ENCODE data around the gene ATPAF1.

ATPAF1 gene

DNA sequence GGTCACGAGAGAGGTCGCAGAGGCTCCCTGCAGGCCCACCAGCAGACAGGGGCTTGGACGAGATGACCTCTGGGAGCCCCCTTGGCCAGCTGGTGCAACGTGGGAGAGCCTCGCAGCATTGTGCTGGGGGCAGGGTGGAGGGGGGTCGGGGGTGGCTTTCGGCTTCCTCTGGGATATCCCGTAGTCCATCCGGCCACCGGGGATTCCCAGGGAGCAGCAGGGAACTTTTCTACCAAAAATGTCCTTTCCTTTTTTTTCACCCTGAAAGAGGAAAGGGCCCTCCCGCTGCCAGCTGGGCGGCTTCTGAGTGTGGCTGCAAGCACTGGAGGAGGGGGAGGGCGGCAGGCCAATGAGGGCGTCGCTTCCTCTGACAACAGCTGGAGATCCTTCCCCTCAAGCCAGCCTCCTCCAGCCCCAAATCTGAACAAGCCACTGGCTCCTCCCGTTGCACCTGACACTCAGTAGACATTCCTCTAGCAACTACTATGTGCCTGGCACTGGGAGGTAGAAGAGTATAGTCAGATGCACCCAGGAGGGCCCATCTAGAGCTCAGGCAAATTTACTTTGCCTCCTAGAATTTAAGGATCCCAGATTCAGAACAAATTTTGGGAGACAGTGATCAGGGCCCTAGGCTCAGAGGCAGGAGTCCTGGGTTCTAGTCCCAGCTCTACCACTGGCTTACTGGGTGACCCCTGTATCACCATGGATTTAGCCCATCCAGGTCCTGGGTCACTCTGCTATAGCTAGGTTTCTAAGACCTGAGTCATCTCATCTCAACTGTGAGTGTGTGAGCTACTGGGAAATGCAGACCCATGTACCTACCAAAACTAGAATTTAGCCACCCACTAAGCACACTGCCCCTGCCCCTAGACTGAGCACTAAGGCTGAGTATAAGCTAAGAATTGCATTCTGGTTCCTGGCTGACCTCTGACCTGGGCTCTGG lies 54.2 kb downstream of the ATPAF1 start:
- DNase-seq: peak; percentile 54

DNA sequence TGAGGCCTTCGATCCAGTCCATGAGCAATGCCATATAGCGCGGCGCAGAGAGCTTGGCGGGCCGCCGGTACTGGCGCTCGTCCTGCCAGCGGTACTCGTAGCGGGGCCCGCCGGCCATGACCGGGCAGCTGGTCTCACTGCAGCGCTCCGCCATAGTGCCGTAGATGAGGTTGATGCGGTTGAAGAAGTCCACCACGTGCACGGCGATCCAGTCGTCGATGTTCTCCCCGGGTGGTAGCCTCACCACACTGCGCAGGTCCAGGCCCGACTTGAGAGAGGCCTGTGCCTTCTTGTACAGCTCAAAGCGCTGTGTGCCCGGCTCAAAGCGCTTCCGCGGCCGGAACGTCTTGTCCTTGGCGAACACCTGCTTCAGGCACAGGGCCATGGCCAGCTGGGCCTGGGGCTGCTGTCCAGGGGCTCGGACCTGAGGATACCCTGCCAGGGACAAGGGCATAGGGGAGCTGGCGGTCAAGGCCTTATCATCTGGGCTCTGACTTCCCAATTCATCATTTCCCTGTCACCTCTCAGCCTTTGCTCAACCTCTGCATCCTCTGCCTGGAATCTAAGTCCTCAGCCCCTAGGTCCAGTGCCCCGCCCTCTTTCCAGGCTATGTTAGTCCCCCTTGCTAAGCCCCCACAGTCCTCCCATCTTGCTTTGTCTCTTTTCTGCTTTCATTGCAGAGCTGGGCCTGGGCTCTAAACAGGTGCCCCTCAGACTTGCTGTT lies 55.1 kb downstream of the ATPAF1 start:
- no peak for DNase-seq

DNA sequence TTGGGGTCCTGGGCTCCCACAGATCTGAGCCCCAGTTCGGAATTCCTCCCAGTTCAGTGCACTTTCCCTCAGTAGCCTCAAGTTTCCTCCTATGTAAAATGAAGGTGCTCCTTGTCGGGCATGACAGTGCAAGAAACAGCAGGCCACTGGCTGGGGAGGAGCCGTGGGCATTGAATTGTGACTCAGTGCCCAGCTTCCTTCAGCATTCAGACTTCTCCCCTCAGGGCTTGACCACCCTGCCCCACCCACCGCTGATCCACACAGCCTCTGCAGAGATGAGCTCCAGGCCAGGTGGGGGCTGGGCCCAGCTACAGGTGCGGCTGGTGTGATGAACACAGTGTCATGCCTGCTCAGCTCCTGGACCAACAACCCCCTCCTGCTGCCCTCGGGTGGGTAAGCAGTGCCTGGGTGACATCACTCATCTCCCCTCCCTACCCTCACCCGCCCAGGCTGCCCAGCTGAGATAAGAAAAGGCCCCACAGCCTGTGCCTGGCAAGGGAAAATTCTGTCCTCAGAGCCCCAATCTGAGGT lies 56.4 kb downstream of the ATPAF1 start:
- DNase-seq: no peak

DNA sequence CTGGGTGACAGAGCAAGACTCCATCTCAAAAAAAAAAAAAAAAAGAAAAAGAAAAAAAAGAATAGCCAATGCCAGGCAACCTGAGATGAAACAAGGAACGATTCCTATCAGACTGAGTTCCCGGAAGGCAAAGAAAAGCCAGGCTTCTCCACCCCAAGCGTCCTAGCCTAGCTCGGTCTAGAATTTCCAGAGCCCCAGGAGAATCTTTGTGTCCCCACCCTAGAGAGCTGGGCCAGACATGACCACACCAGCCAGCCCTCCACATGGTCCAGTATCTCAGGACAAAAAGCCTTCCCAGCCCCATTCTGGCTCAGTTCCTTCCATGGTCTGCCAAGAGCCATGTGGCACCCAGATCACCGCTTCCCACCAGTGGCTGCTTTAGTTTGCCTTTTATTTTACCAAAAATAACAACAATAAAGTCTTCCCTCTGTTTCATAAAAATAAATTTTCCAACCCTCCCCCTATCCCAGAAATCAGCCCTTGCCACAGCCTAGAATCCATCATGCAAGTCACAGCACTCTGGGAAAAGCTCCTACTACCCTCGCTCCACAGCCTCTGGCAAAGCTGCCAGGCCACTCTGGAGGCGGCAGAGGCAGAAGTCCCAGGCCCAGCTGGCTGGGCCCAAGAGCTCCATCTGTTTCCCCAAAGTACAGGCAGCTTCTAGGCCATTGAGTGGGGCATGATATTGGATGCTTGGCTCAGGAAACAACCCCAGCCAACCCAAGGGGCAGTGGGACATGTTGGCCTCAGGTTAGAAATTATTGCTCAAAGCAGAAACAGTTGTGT lies 60.6 kb downstream of the ATPAF1 start:
- DNase-seq: no peak

DNA sequence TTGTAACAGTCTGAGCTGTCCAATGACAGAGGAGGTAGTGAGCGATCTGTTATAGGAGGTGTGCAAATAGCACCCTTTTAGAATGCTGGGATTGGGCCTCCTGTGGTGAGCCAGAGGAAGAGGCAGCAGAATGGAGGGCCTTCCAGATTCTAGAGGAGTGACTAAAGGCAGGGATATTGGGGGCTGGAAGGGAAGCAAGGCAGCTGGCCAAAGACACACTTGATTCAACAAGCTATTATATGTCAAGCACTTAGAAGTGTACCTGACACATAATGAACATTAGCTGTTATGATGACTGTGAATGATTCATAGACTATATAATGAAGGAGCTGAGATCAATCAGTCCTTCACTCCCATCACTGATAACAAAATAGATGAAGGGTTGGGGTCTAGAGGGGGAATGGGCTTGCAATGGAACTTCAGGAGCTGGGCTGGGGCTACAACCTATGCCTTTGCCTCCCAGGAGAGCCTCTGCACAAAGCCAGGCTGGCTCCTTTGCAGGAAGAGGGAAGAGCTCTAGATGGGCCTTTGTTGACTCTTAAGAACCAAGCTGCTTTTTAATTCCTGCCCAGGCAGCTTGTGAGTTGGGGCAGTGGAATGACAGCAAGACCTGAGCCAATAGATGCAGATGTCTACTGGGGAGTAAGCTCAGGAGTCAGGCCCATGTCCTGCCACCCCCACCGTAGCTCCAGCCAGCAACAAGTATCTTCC lies 61.8 kb downstream of the ATPAF1 start:
- no peak for DNase-seq

DNA sequence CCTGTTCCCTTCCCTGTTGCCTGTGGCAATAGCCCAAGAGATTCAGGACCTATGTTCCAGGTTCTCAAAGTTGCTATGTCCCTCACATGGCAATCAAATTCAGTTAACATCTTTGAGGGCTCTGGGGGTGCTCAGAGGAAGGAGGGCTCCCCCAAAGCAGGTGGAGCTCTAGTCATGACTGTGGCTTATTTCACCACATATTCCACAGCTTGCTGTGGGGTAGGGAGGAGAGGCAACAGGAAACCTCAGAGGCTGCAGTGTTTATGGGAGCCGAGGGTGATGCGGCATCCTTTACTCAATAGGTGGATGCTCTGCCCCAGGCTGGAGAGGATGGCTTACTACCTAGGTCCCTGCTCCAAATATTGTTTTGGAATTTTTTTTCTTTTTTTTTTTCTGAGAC lies 62.9 kb downstream of the ATPAF1 start:
- no peak for DNase-seq

DNA sequence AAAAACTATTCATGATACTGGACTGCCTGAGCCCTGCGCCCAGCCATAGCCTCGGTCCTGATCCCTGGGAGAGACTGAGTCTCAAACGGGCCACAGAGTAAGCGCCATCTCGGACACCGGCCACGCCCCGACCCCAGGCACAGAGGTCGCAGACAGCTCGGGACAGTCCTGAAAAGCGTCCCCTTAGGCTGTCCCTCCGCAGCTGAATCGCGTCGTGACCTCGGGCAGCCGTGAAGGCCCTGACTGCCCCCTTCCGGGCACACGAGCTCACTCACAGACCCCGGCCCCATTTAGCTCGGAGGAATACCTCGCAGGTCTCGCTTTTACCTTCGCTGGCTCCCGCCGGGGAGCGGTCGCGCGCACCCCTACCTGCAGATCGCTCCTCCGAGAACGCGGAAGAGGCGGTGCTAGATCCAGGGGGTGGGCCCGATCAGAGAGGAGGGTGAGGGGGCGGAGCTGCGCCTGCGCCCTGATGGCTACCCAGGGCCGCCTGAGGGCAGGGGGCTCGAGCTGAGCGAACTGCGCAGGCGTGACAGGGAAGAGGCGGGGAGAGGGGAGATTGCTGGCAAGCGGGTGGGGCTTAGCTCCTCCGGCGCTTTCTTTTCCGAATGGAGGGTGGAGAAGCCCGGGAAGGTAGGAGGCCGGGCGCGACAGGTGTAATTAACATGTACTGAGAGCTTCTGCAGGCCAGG lies 64.2 kb downstream of the ATPAF1 start, which contains the start of gene MKNK1:
TSS of gene MKNK1 (minus strand) at position 411 of the 692 bp plus-strand sequence. CDS start 20,941 bp downstream, outside the sequence.
- peak; percentile 95 for DNase-seq

DNA sequence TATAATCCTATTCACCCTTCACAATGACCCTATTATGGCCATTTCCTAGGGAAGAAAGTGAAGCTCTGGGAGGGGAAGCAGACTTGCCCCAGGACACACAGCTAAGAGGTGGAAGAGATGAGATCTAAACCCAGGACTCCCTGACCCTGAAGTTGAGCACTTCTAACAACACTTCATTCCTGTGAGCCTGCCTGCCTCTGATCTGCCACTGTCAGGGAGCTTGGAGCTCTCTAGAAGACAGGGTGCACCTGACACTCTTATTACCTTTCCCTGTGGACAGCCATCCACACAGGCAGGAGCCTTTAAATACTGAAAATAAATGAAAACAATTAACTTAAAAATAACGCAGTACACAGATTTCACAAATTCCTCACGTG lies 64.7 kb downstream of the ATPAF1 start:
- DNase-seq: no peak

DNA sequence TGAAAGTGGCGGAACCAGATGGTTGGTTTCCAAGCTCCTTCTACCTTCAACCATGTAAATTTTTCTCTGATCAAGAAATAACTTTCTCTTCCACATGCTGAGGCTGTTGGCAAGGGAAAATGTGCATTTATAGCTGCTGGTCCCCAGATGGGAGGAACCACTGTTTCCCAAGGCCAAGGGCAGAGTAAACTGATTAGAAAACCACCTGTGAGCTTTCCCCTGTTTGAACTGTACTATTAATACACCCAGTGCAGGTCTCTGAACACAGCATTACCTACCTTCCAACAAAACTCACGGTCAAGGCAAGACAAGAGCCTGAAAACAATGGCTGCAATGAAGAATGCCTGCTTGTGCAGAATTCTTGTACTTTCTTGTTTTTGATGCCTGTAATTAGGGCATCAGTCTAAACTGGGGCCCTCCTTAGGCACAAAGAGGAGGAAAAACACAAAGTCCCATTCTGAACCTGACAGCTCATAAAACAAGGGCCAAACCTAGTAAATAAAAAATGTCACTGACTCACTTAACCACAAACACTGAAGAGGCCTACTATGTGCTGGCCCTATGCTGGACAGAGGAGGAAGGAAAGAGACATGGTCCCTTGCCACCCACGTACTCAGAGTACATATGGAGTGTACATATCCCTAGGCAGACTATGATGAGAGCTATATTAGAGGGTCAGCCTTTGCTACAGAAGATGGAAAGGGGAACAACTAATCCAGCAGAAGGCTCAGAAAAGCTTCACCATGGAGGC lies 66.7 kb downstream of the ATPAF1 start:
- DNase-seq: no peak

DNA sequence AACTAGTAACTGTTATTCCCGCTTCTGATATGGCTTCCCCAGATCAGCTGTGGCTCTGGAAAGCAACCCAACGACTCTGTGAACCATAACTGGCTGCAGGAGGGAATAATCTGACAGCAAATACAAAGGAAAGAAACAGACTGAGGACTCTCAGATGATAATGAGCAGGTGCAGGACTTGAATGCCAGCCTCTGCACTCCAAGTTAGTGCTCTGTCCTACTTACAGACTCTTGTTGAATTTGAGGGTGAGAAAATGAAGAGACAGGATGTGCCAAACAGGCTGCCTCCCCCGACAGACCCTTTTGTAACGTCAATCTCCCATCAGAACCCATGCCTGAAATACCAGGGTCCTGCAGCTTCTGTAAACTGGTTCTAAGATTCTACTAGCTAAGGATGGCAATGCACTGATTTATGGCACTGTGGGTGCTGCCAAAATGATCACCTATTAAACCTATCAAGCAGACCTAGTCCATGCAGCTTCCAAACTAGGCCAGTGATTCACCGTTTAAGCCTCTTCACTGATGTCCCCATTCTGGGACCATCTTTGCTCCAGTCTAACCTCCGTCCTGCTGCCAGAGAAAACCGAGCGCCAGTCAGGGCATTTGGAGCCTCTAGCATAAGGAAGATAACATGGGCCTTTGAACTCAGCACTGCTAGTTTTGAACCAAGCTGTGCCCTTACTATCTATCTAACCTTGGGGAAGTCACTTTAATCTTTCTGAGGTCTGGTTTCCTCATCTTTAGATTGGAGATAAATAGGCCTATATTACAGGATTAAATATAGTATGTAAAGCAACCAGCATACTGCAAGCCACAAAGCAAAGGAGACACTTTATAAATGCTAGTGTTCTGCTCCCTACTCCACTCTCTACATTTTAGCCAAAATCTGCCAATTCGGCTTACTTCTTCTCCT lies 68.8 kb downstream of the ATPAF1 start:
- no peak for DNase-seq

DNA sequence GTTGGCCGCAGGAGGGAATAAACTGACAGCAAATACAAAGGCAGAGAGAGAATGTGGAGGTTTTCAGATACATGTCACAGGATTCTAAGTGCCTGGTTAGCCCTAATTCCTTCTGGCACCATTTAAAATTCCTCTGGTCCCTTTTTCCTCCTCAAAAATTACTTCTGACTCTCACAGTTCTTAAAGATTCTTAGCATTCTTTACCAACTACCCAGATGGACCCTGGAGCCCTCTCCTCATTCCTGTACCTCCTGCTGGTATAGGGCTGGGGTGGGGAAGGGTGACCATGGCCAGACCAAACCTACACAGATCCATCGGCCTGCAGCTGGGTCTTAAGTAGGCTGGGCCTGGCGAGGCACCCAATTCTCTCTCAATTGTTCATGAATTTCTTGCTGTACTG lies 71.3 kb downstream of the ATPAF1 start:
- DNase-seq: no peak

DNA sequence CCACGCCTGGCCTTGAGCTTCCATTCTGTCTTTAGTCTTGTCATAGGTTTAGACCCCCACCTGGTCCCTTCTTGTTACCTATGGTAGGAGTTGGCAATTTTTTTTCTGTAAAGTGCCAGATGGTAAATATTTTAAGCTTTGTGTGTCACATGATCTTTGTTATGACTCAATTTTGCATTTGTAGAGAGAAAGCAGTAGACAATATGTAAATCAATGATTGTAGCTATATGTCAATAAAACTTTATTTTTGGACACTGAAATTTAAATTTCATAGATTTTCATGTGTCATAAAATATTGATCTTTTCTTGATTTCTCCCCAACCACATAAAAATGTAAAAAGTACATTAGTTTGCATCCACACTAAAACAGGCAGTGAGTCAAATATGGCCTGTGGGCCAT lies 72.1 kb downstream of the ATPAF1 start:
- DNase-seq: no peak

DNA sequence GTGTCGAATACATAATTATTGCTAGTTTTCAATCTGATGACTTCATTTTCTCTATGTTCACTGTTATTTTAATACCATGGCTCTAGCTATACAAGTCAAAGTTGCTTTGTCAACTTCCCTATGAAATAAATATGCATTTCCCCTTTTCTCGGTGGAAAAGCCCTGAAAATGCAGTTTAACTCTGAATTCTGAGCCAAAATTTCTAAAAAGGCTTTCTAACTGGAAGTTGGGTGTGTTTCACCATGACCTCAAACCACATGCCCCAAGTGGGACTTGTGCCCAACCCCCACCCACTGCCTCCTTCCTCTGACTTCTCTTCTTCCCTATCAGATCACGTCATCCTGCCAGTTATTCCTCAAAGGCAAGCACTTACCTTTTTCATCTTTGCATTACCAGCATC lies 73.0 kb downstream of the ATPAF1 start:
- peak; percentile 64 for DNase-seq

DNA sequence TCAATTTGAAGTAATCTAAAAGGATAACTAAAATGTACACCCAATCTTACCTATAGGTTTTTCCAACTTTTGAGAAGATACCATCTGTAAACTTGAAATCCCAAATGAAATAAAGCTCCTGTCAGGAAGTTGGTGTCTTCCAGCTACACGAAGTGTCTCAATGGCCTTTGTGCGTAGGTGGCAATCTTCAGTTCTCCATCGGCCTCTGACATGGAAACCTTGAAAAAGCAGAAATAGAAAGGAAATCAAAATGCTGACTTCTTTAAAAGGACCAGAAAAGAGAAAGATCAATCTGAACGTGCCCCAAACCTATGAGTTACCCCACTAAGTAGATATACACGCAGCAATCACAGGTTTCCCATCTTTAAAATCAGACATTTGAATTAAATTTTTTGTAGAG lies 74.1 kb downstream of the ATPAF1 start:
- no peak for DNase-seq

DNA sequence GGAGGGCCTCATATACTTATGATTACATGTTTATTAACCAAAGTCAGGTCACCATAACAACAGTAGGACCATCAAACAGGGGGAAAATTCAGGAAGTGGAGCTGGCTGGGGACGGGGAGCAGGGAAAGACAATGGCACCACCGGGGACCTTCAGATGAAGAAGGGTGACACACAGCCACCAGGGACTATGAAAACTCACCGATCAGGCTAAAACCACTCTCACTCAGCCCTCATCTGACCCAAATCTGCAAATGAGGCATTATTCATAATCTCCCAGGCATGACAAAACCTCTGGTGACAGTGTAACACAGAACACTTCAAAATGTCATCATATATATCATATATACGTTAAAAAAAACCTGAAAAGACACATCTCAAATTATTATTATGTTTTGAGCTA lies 75.3 kb downstream of the ATPAF1 start:
- DNase-seq: no peak

DNA sequence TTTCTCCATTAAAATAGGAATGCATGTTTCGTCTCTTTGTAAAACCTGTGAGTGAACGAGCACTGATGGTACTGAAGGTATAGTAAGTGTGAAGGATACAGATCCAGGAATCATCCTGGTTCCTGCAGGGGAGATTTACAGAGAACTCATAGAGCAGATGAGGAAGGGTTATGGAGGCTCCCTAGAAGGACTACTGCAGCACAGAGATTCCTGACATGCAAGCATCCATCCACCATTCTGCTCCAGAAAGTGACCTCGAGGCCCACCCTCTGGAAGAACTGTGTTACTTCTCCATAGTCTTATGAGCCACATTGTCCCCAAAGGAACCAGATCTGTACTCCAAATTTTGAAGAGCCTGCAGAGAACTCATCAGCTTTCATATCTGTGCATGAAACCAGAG lies 78.6 kb downstream of the ATPAF1 start:
- no peak for DNase-seq

DNA sequence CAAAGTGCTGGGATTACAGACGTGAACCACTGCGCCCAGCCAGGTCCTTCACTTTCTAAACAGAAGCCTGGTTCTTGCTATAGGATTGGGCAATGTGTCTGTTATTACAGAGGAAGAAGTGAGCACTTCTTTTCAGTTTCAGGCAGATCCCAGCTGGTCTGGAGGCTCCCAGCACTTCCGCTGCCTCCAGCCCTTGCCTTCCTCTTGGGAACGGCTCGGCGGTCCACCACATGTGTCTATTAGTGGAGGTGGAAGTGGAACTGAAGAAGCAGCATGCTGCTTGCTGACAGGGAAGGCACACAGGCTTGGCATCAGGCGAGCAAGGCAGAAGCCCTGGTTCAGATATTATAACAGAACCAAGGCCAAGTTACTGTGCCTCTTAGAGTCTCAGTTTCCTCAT lies 81.1 kb downstream of the ATPAF1 start:
- DNase-seq: no peak

DNA sequence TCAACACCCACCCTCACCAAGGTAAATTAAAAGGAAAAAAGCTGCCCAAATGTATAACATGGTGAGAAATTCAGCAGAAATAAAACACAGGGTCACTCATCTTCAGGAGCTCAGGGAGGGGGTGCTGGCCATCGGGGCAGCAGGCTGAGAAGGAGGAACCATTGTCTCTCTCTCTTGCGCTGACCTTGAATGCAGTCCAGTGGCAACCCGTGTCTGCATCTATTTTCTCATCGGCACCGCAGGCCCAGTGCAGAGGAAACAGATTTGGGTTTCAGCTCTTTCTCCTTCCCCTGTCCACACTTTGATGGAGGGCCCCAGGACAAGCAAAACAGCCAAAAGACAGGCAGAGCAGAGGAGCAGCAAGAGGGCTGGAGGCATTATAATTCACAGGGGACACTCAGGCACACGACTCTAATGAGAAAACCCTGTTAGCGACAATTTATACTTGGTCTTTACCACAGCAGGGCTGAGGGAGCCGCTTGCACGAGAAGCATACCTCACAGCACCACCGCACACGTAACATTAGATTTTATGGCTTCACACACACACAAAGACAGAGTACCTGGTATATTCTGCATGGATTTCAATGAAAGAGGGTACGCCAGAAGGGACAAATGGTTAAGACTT lies 82.7 kb downstream of the ATPAF1 start:
- DNase-seq: no peak

DNA sequence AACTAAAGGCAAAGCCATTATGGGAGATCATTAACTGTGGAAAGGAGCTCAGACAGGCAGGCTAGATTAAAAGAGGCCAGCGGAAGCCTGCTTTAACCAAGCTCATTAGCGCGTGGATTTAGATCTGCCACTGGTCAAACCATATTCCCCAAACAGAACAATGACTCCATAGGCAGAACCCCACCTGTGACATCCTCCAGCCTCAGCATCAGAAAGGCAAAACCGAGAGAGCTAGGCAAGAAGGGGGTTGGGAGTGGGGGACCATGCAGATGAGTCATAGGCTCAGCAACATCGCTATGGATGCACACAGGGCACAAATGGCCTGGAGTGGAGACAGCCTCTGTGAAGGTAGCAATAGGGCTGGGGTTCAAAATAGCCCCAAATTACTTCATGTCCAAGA lies 84.7 kb downstream of the ATPAF1 start:
- no peak for DNase-seq
